GM23338 (cell line): Measurements from ENCODE around the gene KCNK15.

ENCODE experiments used
- CREB1 ChIP-seq: fragments of 250-450 bp; sonication (Bioruptor Pico); IDR thresholded peaks from 2 replicates; pipeline ENCODE4 v1.5.0; 2020; ENCODE audit warnings: low read depth, mild to moderate bottlenecking, moderate library complexity
- CTCF ChIP-seq, 2 experiments: fragments of 200-600 bp in 1 of 2; sonication (generic) in 1 of 2; conservative IDR thresholded peaks; 2 replicates each; pipeline versions ENCODE4 v1.5.1 to v1.6.1; 2016 to 2017; ENCODE audit warnings: antibody characterized with exemption in 2 of 2, low read depth in 2 of 2, mild to moderate bottlenecking in 2 of 2, moderate library complexity in 1 of 2
- ETS1 ChIP-seq: IDR thresholded peaks from 2 replicates; pipeline ENCODE4 v1.6.1; 2016; ENCODE audit warnings: antibody characterized with exemption
- EZH2 ChIP-seq: fragments of 200-600 bp; sonication (generic); IDR thresholded peaks from one replicate; pipeline ENCODE4 v1.8.0; 2017; ENCODE audit warnings: antibody characterized with exemption, mild to moderate bottlenecking, low read depth; ENCODE audit not compliant: unreplicated experiment
- EZH2phosphoT487 ChIP-seq: fragments of 200-600 bp; sonication (generic); IDR thresholded peaks from one replicate; pipeline ENCODE4 v1.8.1; 2018; ENCODE audit warnings: antibody characterized with exemption; ENCODE audit not compliant: unreplicated experiment
- JUNB ChIP-seq: IDR thresholded peaks from one replicate; pipeline ENCODE4 v1.6.1; 2016; ENCODE audit warnings: antibody characterized with exemption; ENCODE audit not compliant: unreplicated experiment
- POLR2AphosphoS5 ChIP-seq: IDR thresholded peaks from 2 replicates; pipeline ENCODE4 v1.6.1; 2016; ENCODE audit warnings: antibody characterized with exemption, low read depth
- ZNF331 ChIP-seq: fragments of 250-450 bp; sonication (Bioruptor Pico); IDR thresholded peaks from 2 replicates; pipeline ENCODE4 v1.5.0; 2020; ENCODE audit warnings: low read depth, mild to moderate bottlenecking, moderate library complexity
- TF ChIP-seq, protein P1 (sequence below): IDR thresholded peaks from one replicate; pipeline ENCODE4 v1.6.1; 2018; ENCODE audit warnings: antibody characterized with exemption; ENCODE audit not compliant: unreplicated experiment

DNA sequence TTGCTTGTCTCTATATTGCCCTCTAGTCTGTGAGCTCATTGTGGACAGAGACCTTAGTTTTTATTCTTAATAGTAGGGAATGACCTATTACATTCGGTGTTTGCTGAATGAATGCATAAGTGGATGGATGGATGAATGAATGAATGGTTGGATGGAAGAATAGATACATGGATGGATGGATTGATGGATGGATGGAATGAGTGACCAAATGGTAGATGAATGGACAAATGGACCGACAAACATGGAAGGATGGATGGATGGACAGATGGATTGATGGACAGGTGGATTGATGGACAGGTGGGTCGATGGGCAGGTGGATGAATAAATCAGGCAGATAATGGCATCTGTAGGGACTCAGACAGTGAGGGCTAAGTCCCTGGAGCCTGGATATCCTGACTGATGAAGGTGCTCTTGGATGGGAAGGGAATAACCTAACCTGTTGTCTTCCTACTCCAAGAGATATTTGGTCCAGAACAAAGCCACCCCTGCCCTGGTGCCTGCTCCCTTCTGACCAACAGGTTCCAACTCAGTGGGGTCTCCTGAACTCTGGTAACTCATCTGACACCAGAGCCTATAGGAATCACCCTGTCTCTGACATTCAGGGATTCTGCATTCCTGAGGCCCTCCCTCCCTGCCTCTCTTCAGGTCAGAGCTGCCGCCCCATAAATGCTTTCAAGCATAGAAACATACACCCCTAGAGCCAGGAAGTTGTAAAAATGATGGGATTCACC is 40.1 kb upstream of the KCNK15 start:
- TF ChIP-seq CTCF (conservative IDR thresholded peaks at IDR 0.05; ENCODE audit: low read depth in 2 of 2) (no peak), POLR2AphosphoS5 (no peak), EZH2phosphoT487 (no peak), CREB1 (CRISPR knock-in tag) (no peak), EZH2 (no peak), ZNF331 (CRISPR knock-in tag) (no peak), JUNB (no peak), ETS1 (no peak)
- TF ChIP-seq, protein P1, sequence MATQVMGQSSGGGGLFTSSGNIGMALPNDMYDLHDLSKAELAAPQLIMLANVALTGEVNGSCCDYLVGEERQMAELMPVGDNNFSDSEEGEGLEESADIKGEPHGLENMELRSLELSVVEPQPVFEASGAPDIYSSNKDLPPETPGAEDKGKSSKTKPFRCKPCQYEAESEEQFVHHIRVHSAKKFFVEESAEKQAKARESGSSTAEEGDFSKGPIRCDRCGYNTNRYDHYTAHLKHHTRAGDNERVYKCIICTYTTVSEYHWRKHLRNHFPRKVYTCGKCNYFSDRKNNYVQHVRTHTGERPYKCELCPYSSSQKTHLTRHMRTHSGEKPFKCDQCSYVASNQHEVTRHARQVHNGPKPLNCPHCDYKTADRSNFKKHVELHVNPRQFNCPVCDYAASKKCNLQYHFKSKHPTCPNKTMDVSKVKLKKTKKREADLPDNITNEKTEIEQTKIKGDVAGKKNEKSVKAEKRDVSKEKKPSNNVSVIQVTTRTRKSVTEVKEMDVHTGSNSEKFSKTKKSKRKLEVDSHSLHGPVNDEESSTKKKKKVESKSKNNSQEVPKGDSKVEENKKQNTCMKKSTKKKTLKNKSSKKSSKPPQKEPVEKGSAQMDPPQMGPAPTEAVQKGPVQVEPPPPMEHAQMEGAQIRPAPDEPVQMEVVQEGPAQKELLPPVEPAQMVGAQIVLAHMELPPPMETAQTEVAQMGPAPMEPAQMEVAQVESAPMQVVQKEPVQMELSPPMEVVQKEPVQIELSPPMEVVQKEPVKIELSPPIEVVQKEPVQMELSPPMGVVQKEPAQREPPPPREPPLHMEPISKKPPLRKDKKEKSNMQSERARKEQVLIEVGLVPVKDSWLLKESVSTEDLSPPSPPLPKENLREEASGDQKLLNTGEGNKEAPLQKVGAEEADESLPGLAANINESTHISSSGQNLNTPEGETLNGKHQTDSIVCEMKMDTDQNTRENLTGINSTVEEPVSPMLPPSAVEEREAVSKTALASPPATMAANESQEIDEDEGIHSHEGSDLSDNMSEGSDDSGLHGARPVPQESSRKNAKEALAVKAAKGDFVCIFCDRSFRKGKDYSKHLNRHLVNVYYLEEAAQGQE: no peak
